ENCODE data around the gene ANKRD27. TPM values are rescaled to one million over a fixed set of nuclear protein-coding genes. Genes with fewer than 3 reads are reported as not detected.

The ANKRD27 gene
- total RNA-seq, 1 experiment from 2014 or later, result 48.1 TPM

GRCh38 chr19:32631381-32631780 lies 43.6 kb downstream of the ANKRD27 start:
- no peak for TF ChIP-seq SRF (IDR thresholded peaks at IDR 0.05; ENCODE audit: low read depth)
- no peak for TF ChIP-seq ZNF274 (IDR thresholded peaks at IDR 0.05; ENCODE audit: low read depth, low read length)
- no peak for TF ChIP-seq MAX (IDR thresholded peaks at IDR 0.05)
- no peak for TF ChIP-seq RAD21 (IDR thresholded peaks at IDR 0.05; ENCODE audit: low read depth)
- no peak for TF ChIP-seq ZBTB33 (IDR thresholded peaks at IDR 0.05; ENCODE audit: extremely low read depth, insufficient replicate concordance, low read length)
- TF ChIP-seq ZFX (IDR thresholded peaks at IDR 0.05), result no peak
- TF ChIP-seq SIN3A (IDR thresholded peaks at IDR 0.05; ENCODE audit: low read depth), result no peak
- TF ChIP-seq CEBPB (IDR thresholded peaks at IDR 0.05; ENCODE audit: low read depth), result no peak
- ChIA-PET RAD21 (ENCODE audit: low non-redundant PET in 1 of 2, low total read pairs in 2 of 2, uncharacterized antibody in 2 of 2, unreplicated experiment in 2 of 2) (no interaction called here), POLR2A (no interaction called here), CTCF (no interaction called here)
- no peak for DNase-seq (ENCODE audit: low read depth, low spot score)
- no TSS peak for BruUV-seq (replicated peaks)
- no peak overlapping the region for H3K4me3 ChIP-seq (replicated peaks in 1 of 2; ENCODE audit: low read depth in 1 of 2, low read length in 2 of 2)
- no peak overlapping the region for H3K4me2 ChIP-seq (ENCODE audit: low read length)
- H3K9ac ChIP-seq (ENCODE audit: low read length), result no peak overlapping the region
- H3K4me1 ChIP-seq (ENCODE audit: control insufficient read depth in 1 of 2, insufficient read depth in 2 of 2, low read length in 2 of 2), result no peaks in the 10 kb centered on the region
- no peak overlapping the region for H2AFZ ChIP-seq (ENCODE audit: low read depth, low read length, poor library complexity, severe bottlenecking)
- intact Hi-C loops (cut with micrococcal nuclease), result no loop called here
- no peak for ATAC-seq
- no peaks in the 10 kb centered on the region for H3K27me3 ChIP-seq (ENCODE audit: insufficient read depth, low read length)
- no peak overlapping the region for H3K27ac ChIP-seq (ENCODE audit: low read depth, low read length)
- H3K9me2 ChIP-seq (ENCODE audit: insufficient read depth), result no peaks in the 10 kb centered on the region
- peaks cover 14 to 17% of the 10 kb centered on the region in 2 experiments; a peak in 3 of 4 replicates for H3K36me3 ChIP-seq (ENCODE audit: control insufficient read depth in 1 of 2, insufficient read depth in 2 of 2, low read length in 2 of 2)
- H3K9me3 ChIP-seq (ENCODE audit: control insufficient read depth in 1 of 2, insufficient read depth in 1 of 2, low read depth in 1 of 2, low read length in 2 of 2), result no peaks in the 10 kb centered on the region
- no peaks in the 10 kb centered on the region for H4K20me1 ChIP-seq (ENCODE audit: insufficient read depth)
- H3K79me2 ChIP-seq (ENCODE audit: insufficient read depth, low read length), result no peaks in the 10 kb centered on the region

- Histone ChIP-seq H3K79me2 (ENCODE audit: insufficient read depth, low read length) (no peaks in the 10 kb centered on the region), H4K20me1 (ENCODE audit: insufficient read depth) (no peaks in the 10 kb centered on the region), H2AFZ (ENCODE audit: low read depth, low read length, poor library complexity, severe bottlenecking) (no peak overlapping the region), H3K36me3 (ENCODE audit: control insufficient read depth in 1 of 2, insufficient read depth in 2 of 2, low read length in 2 of 2) (peaks cover 13 to 14% of the 10 kb centered on the region in 2 experiments; a peak in 3 of 4 replicates), H3K27ac (ENCODE audit: low read depth, low read length) (no peak overlapping the region), H3K4me3 (replicated peaks in 1 of 2; ENCODE audit: low read depth in 1 of 2, low read length in 2 of 2) (no peak overlapping the region), H3K4me2 (ENCODE audit: low read length) (no peak overlapping the region), H3K9me2 (ENCODE audit: insufficient read depth) (no peaks in the 10 kb centered on the region), H3K27me3 (ENCODE audit: insufficient read depth, low read length) (no peaks in the 10 kb centered on the region), H3K9me3 (ENCODE audit: control insufficient read depth in 1 of 2, insufficient read depth in 1 of 2, low read depth in 1 of 2, low read length in 2 of 2) (no peaks in the 10 kb centered on the region), H3K4me1 (ENCODE audit: control insufficient read depth in 1 of 2, insufficient read depth in 2 of 2, low read length in 2 of 2) (no peaks in the 10 kb centered on the region), H3K9ac (ENCODE audit: low read length) (no peak overlapping the region)
- ChIA-PET RAD21 (ENCODE audit: low non-redundant PET in 1 of 2, low total read pairs in 2 of 2, uncharacterized antibody in 2 of 2, unreplicated experiment in 2 of 2) (no interaction called here), CTCF (no interaction called here), POLR2A (no interaction called here)
- ATAC-seq, result peak; percentile 79
- no TSS peak for BruUV-seq (replicated peaks)
- TF ChIP-seq FOSL1 (IDR thresholded peaks at IDR 0.05; ENCODE audit: low read depth), result no peak
- peak in 1 of 3 experiments; percentile 28; a peak in 2 of 6 replicates for TF ChIP-seq CTCF (IDR thresholded peaks at IDR 0.05 in 2 of 3, conservative IDR thresholded peaks at IDR 0.05 in 1 of 3; ENCODE audit: borderline replicate concordance in 1 of 3, insufficient read depth in 1 of 3, low read depth in 2 of 3, low read length in 2 of 3)
- TF ChIP-seq MAX (IDR thresholded peaks at IDR 0.05), result no peak
- intact Hi-C loops (cut with micrococcal nuclease), result no loop called here
- no peak for DNase-seq (ENCODE audit: low read depth, low spot score)
Observed at GRCh38 chr19:32630338-32630737, 44.6 kb downstream of the ANKRD27 start.
